Activated CD4-positive, alpha-beta T cell treated with anti-CD3 and anti-CD28 coated beads, Interleukin-2, amount 50 U/mL, for 1 hour (primary cell): ENCODE data around the gene PTPRN2.
"Not testable (repeated sequence)": the region's sequence is repeated elsewhere in the genome, so short reads cannot be mapped to it uniquely, and the experiment has no call there.

Source experiments
- DNase-seq: peaks from one replicate; pipeline ENCODE4 v3.0.0-alpha.2; 2020

PTPRN2 gene

GRCh38 chr7:158187694-158187994, 400.0 kb downstream of the PTPRN2 start:
- DNase-seq, result no peak

- no peak for DNase-seq
These were observed 400.5 kb downstream of the PTPRN2 start for GRCh38 chr7:158186864-158187693.

- no peak for DNase-seq
These were observed 401.2 kb downstream of the PTPRN2 start for GRCh38 chr7:158186406-158186805.

- no peak for DNase-seq
These were observed 402.0 kb downstream of the PTPRN2 start for GRCh38 chr7:158185653-158186052.

GRCh38 chr7:158183431-158183830, 404.2 kb downstream of the PTPRN2 start:
- DNase-seq, result no peak

GRCh38 chr7:158176561-158177173, 411.0 kb downstream of the PTPRN2 start:
- DNase-seq, result no peak

- no peak for DNase-seq
These were observed 411.8 kb downstream of the PTPRN2 start for GRCh38 chr7:158175779-158176178.

- DNase-seq, result no peak
These were observed 412.7 kb downstream of the PTPRN2 start for GRCh38 chr7:158174947-158175346.

- DNase-seq, result no peak
These were observed 420.2 kb downstream of the PTPRN2 start for GRCh38 chr7:158167373-158167772.

- no peak for DNase-seq
These were observed 421.0 kb downstream of the PTPRN2 start for GRCh38 chr7:158166386-158167340.

- no peak for DNase-seq
These were observed 421.9 kb downstream of the PTPRN2 start for GRCh38 chr7:158165711-158166110.

GRCh38 chr7:158164101-158165095, 423.2 kb downstream of the PTPRN2 start:
- DNase-seq, result no peak

GRCh38 chr7:158161194-158161593, 426.4 kb downstream of the PTPRN2 start:
- no peak for DNase-seq

GRCh38 chr7:158160199-158160598, 427.4 kb downstream of the PTPRN2 start:
- no peak for DNase-seq

GRCh38 chr7:158157460-158157859, 430.2 kb downstream of the PTPRN2 start:
- DNase-seq, result no peak

GRCh38 chr7:158151273-158151672, 436.4 kb downstream of the PTPRN2 start:
- DNase-seq, result peak; percentile 8

GRCh38 chr7:158150234-158150633, 437.4 kb downstream of the PTPRN2 start:
- no peak for DNase-seq

- DNase-seq, result not testable (repeated sequence)
These were observed 440.2 kb downstream of the PTPRN2 start for GRCh38 chr7:158147431-158147830.

- no peak for DNase-seq
These were observed 442.3 kb downstream of the PTPRN2 start for GRCh38 chr7:158145370-158145769.

- no peak for DNase-seq
These were observed 444.2 kb downstream of the PTPRN2 start for GRCh38 chr7:158143196-158144120.

- DNase-seq, result no peak
These were observed 445.0 kb downstream of the PTPRN2 start for GRCh38 chr7:158142657-158143056.
